Tibial nerve (tissue), 4 donors: ENCODE data around the gene TTC1. TPM values are rescaled to one million over a fixed set of nuclear protein-coding genes. Genes with fewer than 3 reads are reported as not detected.
A peak's percentile ranks its signal among the peaks of the same experiment; 100 is the strongest.

Experiments used
- DNase-seq, 2 donors: peaks; one replicate each; pipeline ENCODE4 v3.0.0-alpha.2; 2019; ENCODE audit warnings: low spot score in 2 of 2
- H3K27ac ChIP-seq, 4 donors: fragments of 200-600 bp; sonication (generic) in 3 of 4; one replicate each; pipeline ENCODE4 v1.5.1; 2017 to 2019; ENCODE audit warnings: mild to moderate bottlenecking in 1 of 4
- H3K27me3 ChIP-seq, 2 donors: fragments of 200-600 bp; sonication (generic) in 1 of 2; one replicate each; pipeline versions ENCODE4 v1.5.1 to v1.6.0; 2017 to 2019
- H3K36me3 ChIP-seq, 3 donors: fragments of 200-600 bp; sonication (generic); one replicate each; pipeline ENCODE4 v1.5.1; 2018 to 2019
- H3K4me1 ChIP-seq, 4 donors: fragments of 200-600 bp; sonication (generic) in 3 of 4; one replicate each; pipeline ENCODE4 v1.5.1; 2017 to 2019
- H3K4me3 ChIP-seq, 4 donors: fragments of 200-600 bp; sonication (generic) in 3 of 4; one replicate each; pipeline ENCODE4 v1.5.1; 2017 to 2019; ENCODE audit warnings: mild to moderate bottlenecking in 1 of 4, moderate library complexity in 1 of 4
- H3K9me3 ChIP-seq, 4 donors: fragments of 200-600 bp; sonication (generic) in 3 of 4; one replicate each; pipeline ENCODE4 v1.5.1; 2017 to 2019
- EP300 ChIP-seq, 2 donors: sonication (generic); formaldehyde crosslinking; IDR thresholded peaks; one replicate each; pipeline ENCODE4 v1.6.1; 2017; ENCODE audit warnings: antibody characterized with exemption in 2 of 2, mild to moderate bottlenecking in 1 of 2
- POLR2A ChIP-seq, 2 donors: fragments of 450-650 bp; IDR thresholded peaks; one replicate each; pipeline ENCODE4 v1.6.1; 2017; ENCODE audit warnings: antibody characterized with exemption in 2 of 2, mild to moderate bottlenecking in 2 of 2, moderate library complexity in 2 of 2
- WGBS, 2 donors: methylation state at CpG; one replicate each; pipeline ENCODE4 v1.1.5; 2018; 5-methylcytosine and 5-hydroxymethylcytosine counted together
- total RNA-seq, 4 donors: library from RNA; depleted of rRNA; stranded (reverse); fragments of >200 nt; gene quantifications; one replicate each; pipeline ENCODE4 v1.1.0, GENCODE V29; 2016
- TF ChIP-seq, protein P1 (sequence below), 5 experiments: fragments of 200-600 bp in 3 of 5; fragments of 450-650 bp in 2 of 5; sonication (generic) in 3 of 5; IDR thresholded peaks; one replicate each; pipeline ENCODE4 v1.5.1; 2016 to 2019; ENCODE audit warnings: antibody characterized with exemption in 5 of 5, mild to moderate bottlenecking in 3 of 5, moderate library complexity in 2 of 5

TTC1 gene
- total RNA-seq, 4 donors from 2014 or later: 27.6 to 40.4 (median 36.9) TPM

- no peaks in the 10 kb centered on the region for H3K27me3 ChIP-seq
- H3K4me1 ChIP-seq: no peaks in the 10 kb centered on the region
- TF ChIP-seq POLR2A (IDR thresholded peaks at IDR 0.05): no peak
- TF ChIP-seq, protein P1, sequence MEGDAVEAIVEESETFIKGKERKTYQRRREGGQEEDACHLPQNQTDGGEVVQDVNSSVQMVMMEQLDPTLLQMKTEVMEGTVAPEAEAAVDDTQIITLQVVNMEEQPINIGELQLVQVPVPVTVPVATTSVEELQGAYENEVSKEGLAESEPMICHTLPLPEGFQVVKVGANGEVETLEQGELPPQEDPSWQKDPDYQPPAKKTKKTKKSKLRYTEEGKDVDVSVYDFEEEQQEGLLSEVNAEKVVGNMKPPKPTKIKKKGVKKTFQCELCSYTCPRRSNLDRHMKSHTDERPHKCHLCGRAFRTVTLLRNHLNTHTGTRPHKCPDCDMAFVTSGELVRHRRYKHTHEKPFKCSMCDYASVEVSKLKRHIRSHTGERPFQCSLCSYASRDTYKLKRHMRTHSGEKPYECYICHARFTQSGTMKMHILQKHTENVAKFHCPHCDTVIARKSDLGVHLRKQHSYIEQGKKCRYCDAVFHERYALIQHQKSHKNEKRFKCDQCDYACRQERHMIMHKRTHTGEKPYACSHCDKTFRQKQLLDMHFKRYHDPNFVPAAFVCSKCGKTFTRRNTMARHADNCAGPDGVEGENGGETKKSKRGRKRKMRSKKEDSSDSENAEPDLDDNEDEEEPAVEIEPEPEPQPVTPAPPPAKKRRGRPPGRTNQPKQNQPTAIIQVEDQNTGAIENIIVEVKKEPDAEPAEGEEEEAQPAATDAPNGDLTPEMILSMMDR (IDR thresholded peaks at IDR 0.05): no peak
- peak in 1 of 2 donors; percentile 9 for TF ChIP-seq EP300 (IDR thresholded peaks at IDR 0.05)
- 73 to 87% methylated on average over 9 of the region's 9 CpGs for WGBS, 2 donors
- no peak overlapping the region for H3K27ac ChIP-seq
- DNase-seq: peak in 1 of 2 donors; percentile 28
- no peaks in the 10 kb centered on the region for H3K9me3 ChIP-seq
- H3K4me3 ChIP-seq: no peak overlapping the region
- peaks cover 2 to 65% (median 4%) of the 10 kb centered on the region in 3 donors for H3K36me3 ChIP-seq
Observed at GRCh38 chr5:160048131-160048530, 39.2 kb downstream of the TTC1 start.

GRCh38 chr5:160049099-160049498 lies 40.2 kb downstream of the TTC1 start:
- Histone ChIP-seq H3K27ac (no peak overlapping the region), H3K9me3 (no peaks in the 10 kb centered on the region), H3K27me3 (no peaks in the 10 kb centered on the region), H3K4me3 (no peak overlapping the region), H3K4me1 (no peaks in the 10 kb centered on the region), H3K36me3 (peaks cover 2 to 66% (median 4%) of the 10 kb centered on the region in 3 donors)
- no peak for DNase-seq
- no peak for TF ChIP-seq EP300 (IDR thresholded peaks at IDR 0.05)
- TF ChIP-seq, protein P1 (IDR thresholded peaks at IDR 0.05): no peak
- no peak for TF ChIP-seq POLR2A (IDR thresholded peaks at IDR 0.05)
- WGBS, 2 donors: 63 to 71% methylated on average over 3 of the region's 3 CpGs

DNA sequence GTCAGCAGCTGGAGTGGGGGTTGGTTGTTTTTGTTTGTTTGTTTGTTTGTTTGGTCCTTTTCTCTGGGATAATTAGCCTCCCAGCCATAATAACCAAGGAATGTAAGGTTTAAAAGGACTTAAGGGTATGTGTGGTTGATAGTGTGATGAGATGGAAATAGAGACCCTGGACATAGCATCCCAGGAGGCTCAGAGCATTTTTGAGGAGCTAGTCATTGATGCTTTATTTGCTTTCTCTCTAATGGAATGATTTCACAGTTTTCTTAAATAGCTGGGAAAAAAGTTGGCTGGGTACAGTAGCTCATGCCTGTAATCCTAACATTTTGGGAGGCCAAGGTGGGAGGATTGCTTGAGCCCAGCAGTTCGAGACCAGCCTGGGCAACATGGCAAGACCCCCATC lies 45.1 kb downstream of the TTC1 start:
- H3K36me3 ChIP-seq: peaks cover 0 to 100% (median 4%) of the 10 kb centered on the region in 3 donors

DNA sequence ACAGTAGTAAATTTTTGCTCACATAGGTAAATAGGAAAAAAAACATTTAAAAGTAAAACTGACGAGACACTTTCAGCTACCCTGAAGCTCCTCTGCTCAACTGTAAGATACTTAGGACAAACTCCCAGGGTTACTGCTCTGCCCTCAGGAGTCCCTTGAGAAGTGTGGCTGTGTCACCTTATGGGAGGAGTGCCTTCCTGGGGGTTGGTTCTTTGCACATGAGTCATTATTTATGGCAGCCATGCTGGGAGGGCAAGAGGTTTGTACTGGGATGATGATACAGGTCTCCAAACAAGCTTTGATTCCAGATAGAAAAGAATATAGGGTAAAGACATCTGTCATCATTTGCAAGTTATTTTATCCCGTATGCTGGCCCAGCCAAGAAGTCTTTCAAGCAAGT lies 45.9 kb downstream of the TTC1 start:
- peaks cover 0 to 100% (median 4%) of the 10 kb centered on the region in 3 donors for H3K36me3 ChIP-seq

More for the DNA sequence above, 45.1 kb downstream of the TTC1 start:
- Histone ChIP-seq H3K27me3 (no peaks in the 10 kb centered on the region), H3K4me1 (no peaks in the 10 kb centered on the region), H3K9me3 (peaks cover 0 to 7% (median 0%) of the 10 kb centered on the region in 4 donors), H3K4me3 (no peak overlapping the region), H3K27ac (no peak overlapping the region)
- DNase-seq: no peak
- 95 to 100% methylated on average over 1 of the region's 1 CpG for WGBS, 2 donors
- TF ChIP-seq, protein P1 (IDR thresholded peaks at IDR 0.05): no peak
- no peak for TF ChIP-seq EP300 (IDR thresholded peaks at IDR 0.05)
- TF ChIP-seq POLR2A (IDR thresholded peaks at IDR 0.05): no peak

GRCh38 chr5:160057256-160057655 lies 48.3 kb downstream of the TTC1 start:
- WGBS, 2 donors: 95 to 96% methylated on average over 4 of the region's 4 CpGs
- peaks cover 0 to 100% (median under 1%) of the 10 kb centered on the region in 3 donors for H3K36me3 ChIP-seq
- peaks cover 0 to 7% (median 0%) of the 10 kb centered on the region in 4 donors for H3K9me3 ChIP-seq
- H3K4me3 ChIP-seq: no peak overlapping the region
- no peaks in the 10 kb centered on the region for H3K27me3 ChIP-seq
- H3K27ac ChIP-seq: no peak overlapping the region
- no peak for DNase-seq
- TF ChIP-seq, protein P1 (IDR thresholded peaks at IDR 0.05): no peak
- TF ChIP-seq POLR2A (IDR thresholded peaks at IDR 0.05) (no peak), EP300 (IDR thresholded peaks at IDR 0.05) (no peak)
- no peaks in the 10 kb centered on the region for H3K4me1 ChIP-seq

More for the DNA sequence above, 45.9 kb downstream of the TTC1 start:
- H3K27ac ChIP-seq: no peak overlapping the region
- H3K27me3 ChIP-seq: no peaks in the 10 kb centered on the region
- H3K4me1 ChIP-seq: no peaks in the 10 kb centered on the region
- 92 to 96% methylated on average over 2 of the region's 2 CpGs for WGBS, 2 donors
- no peak for TF ChIP-seq POLR2A (IDR thresholded peaks at IDR 0.05)
- TF ChIP-seq EP300 (IDR thresholded peaks at IDR 0.05): no peak
- TF ChIP-seq, protein P1 (IDR thresholded peaks at IDR 0.05): no peak
- no peak overlapping the region for H3K4me3 ChIP-seq
- peaks cover 0 to 7% (median 0%) of the 10 kb centered on the region in 4 donors for H3K9me3 ChIP-seq
- DNase-seq: no peak
